GM06990 (cell line): ENCODE measurements around the gene CNIH3.

Source experiments
- DNase-seq: peaks from one replicate; pipeline ENCODE4 v3.0.0-alpha.2; 2011; ENCODE audit not compliant: insufficient read length; ENCODE audit errors: extremely low read depth
- H3K27me3 ChIP-seq: replicated peaks from 2 replicates; pipeline ENCODE4 v1.6.0; 2011; ENCODE audit warnings: low read length; ENCODE audit not compliant: control insufficient read depth, insufficient read depth
- H3K36me3 ChIP-seq: 2 replicates; pipeline ENCODE4 v1.5.1; 2011; ENCODE audit warnings: low read length; ENCODE audit not compliant: control insufficient read depth, insufficient read depth
- H3K4me3 ChIP-seq: replicated peaks from 2 replicates; pipeline ENCODE4 v1.5.1; 2011; ENCODE audit warnings: low read depth, mild to moderate bottlenecking, control low read depth, low read length
- TF ChIP-seq, protein P1 (sequence below): IDR thresholded peaks from 2 replicates; pipeline ENCODE4 v1.5.1; 2011; ENCODE audit warnings: low read length, control low read depth, mild to moderate bottlenecking, inconsistent platforms; ENCODE audit not compliant: insufficient read depth, poor library complexity, severe bottlenecking

The CNIH3 gene

DNA sequence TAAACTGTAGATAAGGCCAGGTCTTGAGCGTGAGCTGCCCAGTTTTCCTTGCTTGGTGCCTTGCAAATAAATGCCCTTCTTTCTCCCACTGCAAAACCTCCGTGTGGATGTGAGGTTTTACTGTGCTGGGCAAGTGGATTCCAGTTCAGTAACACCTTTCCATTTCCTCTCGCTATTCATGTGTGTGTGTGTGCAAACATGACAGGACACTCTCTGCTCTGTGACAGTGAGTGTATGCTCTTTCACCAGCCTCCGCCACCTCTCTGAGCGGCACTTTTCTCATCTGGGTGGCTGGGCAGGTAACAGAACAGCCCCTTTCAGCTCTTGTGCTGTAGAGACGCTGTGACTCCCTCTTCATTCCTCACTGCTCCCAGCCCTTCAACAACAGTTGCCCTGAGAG, 23.9 kb downstream of the CNIH3 start:
- H3K27me3 ChIP-seq, result peaks cover 1% of the 10 kb centered on the region
- no peak overlapping the region for H3K4me3 ChIP-seq
- no peaks in the 10 kb centered on the region for H3K36me3 ChIP-seq
- DNase-seq, result no peak
- TF ChIP-seq, protein P1, sequence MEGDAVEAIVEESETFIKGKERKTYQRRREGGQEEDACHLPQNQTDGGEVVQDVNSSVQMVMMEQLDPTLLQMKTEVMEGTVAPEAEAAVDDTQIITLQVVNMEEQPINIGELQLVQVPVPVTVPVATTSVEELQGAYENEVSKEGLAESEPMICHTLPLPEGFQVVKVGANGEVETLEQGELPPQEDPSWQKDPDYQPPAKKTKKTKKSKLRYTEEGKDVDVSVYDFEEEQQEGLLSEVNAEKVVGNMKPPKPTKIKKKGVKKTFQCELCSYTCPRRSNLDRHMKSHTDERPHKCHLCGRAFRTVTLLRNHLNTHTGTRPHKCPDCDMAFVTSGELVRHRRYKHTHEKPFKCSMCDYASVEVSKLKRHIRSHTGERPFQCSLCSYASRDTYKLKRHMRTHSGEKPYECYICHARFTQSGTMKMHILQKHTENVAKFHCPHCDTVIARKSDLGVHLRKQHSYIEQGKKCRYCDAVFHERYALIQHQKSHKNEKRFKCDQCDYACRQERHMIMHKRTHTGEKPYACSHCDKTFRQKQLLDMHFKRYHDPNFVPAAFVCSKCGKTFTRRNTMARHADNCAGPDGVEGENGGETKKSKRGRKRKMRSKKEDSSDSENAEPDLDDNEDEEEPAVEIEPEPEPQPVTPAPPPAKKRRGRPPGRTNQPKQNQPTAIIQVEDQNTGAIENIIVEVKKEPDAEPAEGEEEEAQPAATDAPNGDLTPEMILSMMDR, result no peak

DNA sequence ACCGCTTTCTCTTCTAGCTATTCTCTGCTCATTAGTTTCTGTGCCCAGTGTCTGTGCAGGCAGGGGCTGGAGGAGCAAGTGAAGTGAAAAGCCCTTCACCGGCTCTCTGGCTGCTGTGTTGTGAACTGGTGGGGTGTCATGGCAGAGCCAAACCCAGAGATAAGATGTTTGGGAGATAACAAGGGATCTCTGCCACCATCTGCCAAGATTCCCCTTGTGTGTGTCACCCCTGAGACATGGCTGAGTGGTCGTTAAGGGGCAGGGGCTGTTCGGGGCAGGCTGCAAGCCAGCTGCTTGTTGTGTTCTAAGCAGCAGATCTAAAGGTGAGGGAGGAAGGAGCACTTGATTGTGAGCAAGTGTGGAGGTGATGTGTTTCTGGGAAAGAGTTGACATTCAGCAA, 24.5 kb downstream of the CNIH3 start:
- Histone ChIP-seq H3K36me3 (no peaks in the 10 kb centered on the region), H3K27me3 (peaks cover 1% of the 10 kb centered on the region), H3K4me3 (no peak overlapping the region)
- TF ChIP-seq, protein P1, result no peak
- no peak for DNase-seq

DNA sequence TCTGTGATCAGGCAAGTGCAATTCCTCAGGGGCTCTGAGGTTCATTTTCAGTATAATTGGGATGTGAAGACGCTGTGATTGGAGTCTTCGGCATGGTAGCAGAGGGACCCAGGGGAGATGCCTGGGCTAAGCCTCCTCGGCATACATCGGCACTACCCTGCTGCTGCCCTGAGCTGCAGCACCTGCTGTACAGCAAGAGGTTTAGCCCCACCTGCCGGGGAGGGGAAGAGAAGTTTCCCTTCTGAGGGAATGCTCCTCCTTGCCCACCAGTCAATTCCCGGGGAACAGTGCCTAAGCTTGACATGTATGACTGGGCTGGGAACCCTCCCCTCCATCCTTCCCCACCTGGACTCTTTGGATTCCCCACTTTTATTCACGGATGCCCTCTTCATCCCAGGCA, 24.9 kb downstream of the CNIH3 start:
- no peak for DNase-seq
- H3K36me3 ChIP-seq, result no peaks in the 10 kb centered on the region
- no peak overlapping the region for H3K4me3 ChIP-seq
- TF ChIP-seq, protein P1, result peak; percentile 64
- peaks cover 1% of the 10 kb centered on the region for H3K27me3 ChIP-seq

DNA sequence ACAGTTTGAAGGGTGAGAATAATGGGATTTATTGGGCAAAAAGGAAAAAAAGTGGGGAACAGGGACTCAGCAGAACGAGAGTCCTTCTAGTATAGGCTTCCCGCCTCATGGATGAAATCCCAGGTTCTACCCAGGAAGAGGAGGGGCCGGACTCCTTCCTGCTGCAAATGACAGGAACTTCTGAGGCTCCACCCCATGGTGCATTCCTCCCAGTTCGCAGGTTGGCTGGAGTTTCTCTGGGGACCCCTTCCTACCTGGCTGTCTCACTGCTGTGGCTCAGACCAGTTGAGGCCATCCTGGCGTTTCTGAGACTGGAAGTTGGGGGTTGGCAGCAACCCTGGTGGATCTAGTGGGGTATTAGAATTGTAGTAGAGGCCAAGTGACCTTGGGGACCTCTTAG, 27.5 kb downstream of the CNIH3 start:
- Histone ChIP-seq H3K4me3 (no peak overlapping the region), H3K36me3 (no peaks in the 10 kb centered on the region), H3K27me3 (no peaks in the 10 kb centered on the region)
- no peak for DNase-seq
- TF ChIP-seq, protein P1, result no peak

DNA sequence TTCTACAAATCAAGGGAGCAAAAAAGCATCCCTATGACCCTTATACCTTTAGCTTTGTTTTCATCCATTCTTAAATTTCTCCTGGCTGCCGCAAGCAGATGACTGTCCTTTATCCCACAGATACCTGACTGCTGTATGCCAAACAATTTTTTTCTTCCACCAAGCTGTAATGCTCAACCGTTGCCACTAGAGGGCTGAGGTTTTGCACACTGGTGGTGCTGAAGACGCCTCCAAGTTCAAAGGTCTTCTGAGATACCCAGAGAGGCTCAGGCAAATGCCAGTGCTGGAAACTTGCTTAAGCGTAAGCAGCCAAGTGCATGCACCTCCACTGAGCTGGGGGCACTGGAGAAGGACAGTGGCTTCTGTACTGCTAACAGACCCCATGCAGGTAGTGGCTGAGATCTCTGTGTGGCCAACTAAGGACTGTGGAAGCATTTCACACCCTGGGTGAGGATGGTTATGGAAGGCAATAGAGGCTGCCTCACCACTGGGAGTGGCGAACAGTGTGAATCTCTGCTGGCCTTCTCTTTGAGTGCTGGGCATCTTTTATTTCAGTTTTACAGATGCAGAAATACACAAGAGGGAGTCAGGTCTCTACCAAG, 28.5 kb downstream of the CNIH3 start:
- Histone ChIP-seq H3K27me3 (no peaks in the 10 kb centered on the region), H3K36me3 (no peaks in the 10 kb centered on the region), H3K4me3 (no peak overlapping the region)
- TF ChIP-seq, protein P1, result peak; percentile 90
- DNase-seq, result peak; percentile 18

DNA sequence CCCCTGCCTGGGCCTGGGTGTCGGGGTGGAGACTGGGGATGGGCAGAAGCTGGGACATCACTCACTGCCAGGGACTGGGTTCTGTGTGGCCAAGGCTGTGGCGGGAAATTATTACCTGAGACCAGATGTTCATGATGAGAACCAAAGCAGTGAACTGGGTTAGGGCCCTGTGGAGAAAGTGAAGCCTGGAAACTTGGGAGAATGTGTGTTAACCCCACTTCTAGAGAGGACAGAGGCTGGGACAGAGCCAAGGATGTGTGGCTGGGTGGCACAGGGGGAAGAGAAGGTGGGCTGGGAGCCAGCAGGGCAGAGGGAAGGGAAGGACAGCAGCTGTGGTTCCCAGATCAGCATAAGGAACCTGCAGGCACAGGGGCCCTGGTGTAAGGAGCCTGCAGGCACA, 31.3 kb downstream of the CNIH3 start:
- Histone ChIP-seq H3K27me3 (no peaks in the 10 kb centered on the region; the same call in 1 of the 2 replicates), H3K36me3 (no peaks in the 10 kb centered on the region), H3K4me3 (no peak overlapping the region)
- DNase-seq, result no peak
- TF ChIP-seq, protein P1, result no peak
